Heart right ventricle (tissue), 16 donors: ENCODE results near the gene OSBPL3. TPM values are rescaled to one million over a fixed set of nuclear protein-coding genes. Genes with fewer than 3 reads are reported as not detected.

Experiments
- ATAC-seq, 8 donors: fragments of 200-7000 bp; cut with Tn5 transposase; one replicate each; pipeline ENCODE4 v1.9.1; 2020; ENCODE audit warnings: mild to moderate bottlenecking in 8 of 8, moderate library complexity in 8 of 8, moderate number of reproducible peaks in 1 of 8
- DNase-seq, 2 donors: peaks; one replicate each; pipeline ENCODE4 v3.0.0-alpha.2; 2020
- H3K27ac ChIP-seq, 10 donors: fragments of 200-600 bp; sonication (generic) in 2 of 10; one replicate each; pipeline versions ENCODE4 v1.5.0 to v1.8.0; 2020 to 2022; ENCODE audit warnings: mild to moderate bottlenecking in 3 of 10
- H3K27me3 ChIP-seq, 7 donors: fragments of 200-600 bp; one replicate each; pipeline ENCODE4 v1.8.0; 2021 to 2022; ENCODE audit warnings: mild to moderate bottlenecking in 2 of 7
- H3K36me3 ChIP-seq, 9 donors: fragments of 200-600 bp; sonication (generic) in 1 of 9; one replicate each; pipeline versions ENCODE4 v1.5.0 to v1.8.0; 2020 to 2022; ENCODE audit warnings: mild to moderate bottlenecking in 2 of 9
- H3K4me1 ChIP-seq, 9 donors: fragments of 200-600 bp; sonication (generic) in 1 of 9; one replicate each; pipeline versions ENCODE4 v1.5.0 to v1.8.0; 2020 to 2022; ENCODE audit warnings: mild to moderate bottlenecking in 4 of 9
- H3K4me3 ChIP-seq, 10 donors: fragments of 200-600 bp; sonication (generic) in 2 of 10; one replicate each; pipeline versions ENCODE4 v1.5.0 to v1.8.0; 2020 to 2022; ENCODE audit warnings: mild to moderate bottlenecking in 7 of 10, moderate library complexity in 2 of 10
- H3K9me3 ChIP-seq, 11 donors: fragments of 200-600 bp in 10 of 11; sonication (generic) in 2 of 11; one replicate each; pipeline versions ENCODE4 v1.5.0 to v1.8.0; 2013 to 2022; ENCODE audit warnings: mild to moderate bottlenecking in 2 of 11, control low read depth in 1 of 11, moderate library complexity in 1 of 11
- CTCF ChIP-seq, 9 donors: fragments of 200-600 bp; sonication (generic) in 2 of 9; IDR thresholded peaks; one replicate each; pipeline versions ENCODE4 v1.5.0 to v1.8.0; 2021 to 2022; ENCODE audit warnings: antibody characterized with exemption in 9 of 9, mild to moderate bottlenecking in 5 of 9, moderate library complexity in 1 of 9
- WGBS, 2 donors: extraction: QIAGEN DNeasy Blood & Tissue Kit; methylation state at CpG; one replicate each; pipeline ENCODE4 v1.1.7; 2013; ENCODE audit warnings: inconsistent platforms in 1 of 2; 5-methylcytosine and 5-hydroxymethylcytosine counted together
- intact Hi-C, 10 donors: fragments of 100-400 bp; cut with DNase I; formaldehyde crosslinking; loops; one replicate each; pipeline versions ENCODE4 v1.11.1 to v1.14.2; 2022
- polyA plus RNA-seq, 2 donors: library from polyadenylated mRNA; stranded (reverse); fragments of 200-250 nt; gene quantifications; one replicate each; pipeline ENCODE4 v1.2.3, GENCODE V29; 2013
- total RNA-seq, 10 donors: library from RNA; stranded (reverse); fragmentation: NEBNext Ultra II Directional in 3 of 10; extraction: Animal tissue kit (Norgen Biotek cat#: 25700) in 3 of 10; gene quantifications; one replicate each; pipeline versions ENCODE4 v1.2.1 to v1.2.4, GENCODE V29; 2021 to 2023
- donor health status: Arrhythmogenic right ventricular cardiomyopathy.
- donor health status: ischemic (EF 13 %, LVEDD 7.1; RV severe dilation, severe dysfunction).
- donor health status: healthy with polysubstance abuse.
- donor health status: DM: no; HTN: yes; CAD: no.
- donor health status: DM: no; HTN: no; CAD: no.
- donor health status: ischemic (EF 25% LVEDD 6.9; RV normal size, moderate dysfunction).
- donor health status: ischemic (EF 25% LVEDD 5.7; RV mildly dilated, moderate dysfunction).
- donor health status: healthy.
- donor health status: DM: yes; HTN: yes; CAD: no.
- donor health status: Ischemic cardiomyopathy.
- donor health status: ischemic (EF 35%, LVEDD 5.7; RV mildly dilated, moderate dysfunction).
- donor health status: nonischemic (EF 11% LVEDD 7.7; RV severe dilation, severe dysfunction).
- donor health status: DM: yes; HTN: yes; CAD: no.
- donor health status: PGD.
- donor health status: ischemic (EF 29% LVEDD 5.4; RV normal size, mild dysfunction).
- donor health status: nonischemic (EF 23%, LVEDD 6.1; RV moderate dilation, normal function).

The OSBPL3 gene
- total and polyA plus RNA-seq, 12 donors = 1.2 to 10.6 (median 3.5) TPM

GRCh38 chr7:24880886-24881285, 99.1 kb downstream of the OSBPL3 start:
- Histone ChIP-seq H3K27ac (no peak overlapping the region), H3K27me3 (no peaks in the 10 kb centered on the region), H3K9me3 (no peaks in the 10 kb centered on the region), H3K4me3 (no peak overlapping the region), H3K36me3 (no peaks in the 10 kb centered on the region), H3K4me1 (peaks cover 0 to 38% (median 6%) of the 10 kb centered on the region in 9 donors)
- peak in 1 of 8 donors; percentile 47 for ATAC-seq
- no peak for DNase-seq
- TF ChIP-seq CTCF (IDR thresholded peaks at IDR 0.05) = no peak
- intact Hi-C loops = loop anchor here in 1 of 10 donors (10.0 kb wide), 1 partner anchor 194 kb away; no protein-coding TSS in a partner anchor

- no peak for ATAC-seq
- Histone ChIP-seq H3K9me3 (no peaks in the 10 kb centered on the region), H3K36me3 (no peaks in the 10 kb centered on the region), H3K4me1 (peaks cover 0 to 31% (median 6%) of the 10 kb centered on the region in 9 donors), H3K27me3 (no peaks in the 10 kb centered on the region), H3K4me3 (no peak overlapping the region), H3K27ac (no peak overlapping the region)
- no peak for TF ChIP-seq CTCF (IDR thresholded peaks at IDR 0.05)
- DNase-seq = no peak
- intact Hi-C loops = no loop called here
- 96% methylated on average over 2 of the region's 2 CpGs for WGBS, 2 donors
These were observed 100.7 kb downstream of the OSBPL3 start for GRCh38 chr7:24879291-24879690.

GRCh38 chr7:24877790-24878311, 102.1 kb downstream of the OSBPL3 start:
- H3K27me3 ChIP-seq = no peaks in the 10 kb centered on the region
- no peaks in the 10 kb centered on the region for H3K36me3 ChIP-seq
- ATAC-seq (peak in 7 of 8 donors; percentile 30 to 73 (median 60)), DNase-seq (peak in 1 of 2 donors; percentile 18)
- intact Hi-C loops = no loop called here
- no peak overlapping the region for H3K27ac ChIP-seq
- H3K4me1 ChIP-seq = peaks cover 0 to 16% (median 2%) of the 10 kb centered on the region in 9 donors
- no peaks in the 10 kb centered on the region for H3K9me3 ChIP-seq
- 37 to 43% methylated on average over 4 of the region's 4 CpGs for WGBS, 2 donors
- H3K4me3 ChIP-seq = no peak overlapping the region
- no peak for TF ChIP-seq CTCF (IDR thresholded peaks at IDR 0.05)

GRCh38 chr7:24874791-24875190, 105.2 kb downstream of the OSBPL3 start:
- H3K36me3 ChIP-seq = peaks cover 0 to 17% (median 0%) of the 10 kb centered on the region in 9 donors
- peaks cover 0 to 13% (median 0%) of the 10 kb centered on the region in 9 donors for H3K4me1 ChIP-seq
- ATAC-seq = no peak
- DNase-seq = no peak
- intact Hi-C loops = no loop called here
- TF ChIP-seq CTCF (IDR thresholded peaks at IDR 0.05) = no peak
- 85% methylated on average over 6 of the region's 6 CpGs for WGBS, 2 donors
- no peak overlapping the region for H3K27ac ChIP-seq
- no peak overlapping the region for H3K4me3 ChIP-seq
- no peaks in the 10 kb centered on the region for H3K9me3 ChIP-seq
- no peaks in the 10 kb centered on the region for H3K27me3 ChIP-seq
